ENCODE data around the gene RBMY1B.
"Not testable (repeated sequence)": the region's sequence is repeated elsewhere in the genome, so short reads cannot be mapped to it uniquely, and the experiment has no call there.

RBMY1B gene

DNA sequence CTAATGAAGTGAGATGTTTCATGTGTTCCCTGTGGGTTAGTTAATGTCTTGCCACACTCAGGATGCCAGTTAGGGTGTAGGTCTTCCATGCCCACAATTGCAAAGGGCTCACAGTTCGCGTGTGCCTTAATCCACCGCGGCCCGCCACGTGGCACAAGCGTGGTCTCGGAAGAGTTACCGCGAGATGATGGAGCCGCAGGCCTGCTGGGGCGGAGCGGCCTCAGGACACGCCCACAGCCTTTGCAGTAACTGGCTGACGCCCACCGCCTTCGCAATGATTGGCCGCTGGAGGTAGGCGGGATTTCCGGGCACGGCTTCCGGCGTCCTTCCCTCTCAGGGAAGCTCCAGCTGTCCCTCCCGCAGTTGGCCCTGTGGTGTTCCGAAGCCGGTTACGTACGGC is at the start of gene RBMY1B:
Gene RBMY1B (plus strand): TSS at position 301 of the 400 bp plus-strand sequence. CDS start 2,013 bp downstream, outside the sequence.
- DNase-seq (ENCODE audit: low read depth in 1 of 2, low spot score in 1 of 2) = not testable (repeated sequence)

DNA sequence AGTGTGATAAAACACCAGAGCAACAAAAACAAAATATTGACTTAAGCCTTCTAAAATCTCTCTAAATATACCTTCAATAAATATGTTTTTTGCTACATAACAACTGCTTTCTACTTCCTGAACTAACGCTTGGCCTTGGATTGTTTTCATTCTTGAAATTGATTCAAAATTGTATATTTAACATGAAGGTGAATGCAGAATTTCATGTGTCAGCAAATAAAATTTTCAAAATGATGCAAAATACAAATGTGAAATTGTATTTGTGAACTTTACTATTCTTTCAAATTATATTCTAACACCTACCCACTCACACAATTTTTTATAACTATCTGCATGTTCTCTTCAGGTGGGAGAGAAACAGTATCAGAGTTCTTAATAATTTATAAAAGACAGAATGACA is 48.2 kb upstream of the RBMY1B start:
- not testable (repeated sequence) for DNase-seq (ENCODE audit: low read depth in 1 of 2, low spot score in 1 of 2)

DNA sequence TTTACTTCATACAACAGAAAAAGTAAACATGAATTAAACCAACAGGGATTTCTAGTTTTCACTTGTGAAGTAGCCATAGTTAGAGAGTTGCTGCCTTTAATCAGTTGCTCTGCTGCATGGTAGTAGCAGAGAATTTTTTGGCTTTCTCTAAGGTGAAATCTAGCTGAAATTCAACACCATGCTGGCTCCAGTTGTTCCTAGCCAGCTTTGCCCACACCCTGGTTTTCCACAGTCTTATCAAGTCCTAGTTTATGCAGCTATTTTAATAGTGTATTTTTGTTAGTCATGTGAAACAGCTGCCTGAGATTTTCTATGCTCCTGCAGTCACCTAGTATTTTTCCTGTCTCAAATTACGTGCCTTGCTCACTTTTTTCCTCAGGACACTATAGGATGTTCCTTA is 28.2 kb upstream of the RBMY1B start:
- no peak for DNase-seq (ENCODE audit: low read depth in 1 of 2, low spot score in 1 of 2)

DNA sequence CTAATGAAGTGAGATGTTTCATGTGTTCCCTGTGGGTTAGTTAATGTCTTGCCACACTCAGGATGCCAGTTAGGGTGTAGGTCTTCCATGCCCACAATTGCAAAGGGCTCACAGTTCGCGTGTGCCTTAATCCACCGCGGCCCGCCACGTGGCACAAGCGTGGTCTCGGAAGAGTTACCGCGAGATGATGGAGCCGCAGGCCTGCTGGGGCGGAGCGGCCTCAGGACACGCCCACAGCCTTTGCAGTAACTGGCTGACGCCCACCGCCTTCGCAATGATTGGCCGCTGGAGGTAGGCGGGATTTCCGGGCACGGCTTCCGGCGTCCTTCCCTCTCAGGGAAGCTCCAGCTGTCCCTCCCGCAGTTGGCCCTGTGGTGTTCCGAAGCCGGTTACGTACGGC is 23.4 kb downstream of the RBMY1B start, which contains the start of gene RBMY1A1:
Gene RBMY1A1 (plus strand): TSS at position 301 of the 400 bp plus-strand sequence. CDS start 2,013 bp downstream, outside the sequence.
- DNase-seq (ENCODE audit: low read depth in 1 of 2, low spot score in 1 of 2) = not testable (repeated sequence)

DNA sequence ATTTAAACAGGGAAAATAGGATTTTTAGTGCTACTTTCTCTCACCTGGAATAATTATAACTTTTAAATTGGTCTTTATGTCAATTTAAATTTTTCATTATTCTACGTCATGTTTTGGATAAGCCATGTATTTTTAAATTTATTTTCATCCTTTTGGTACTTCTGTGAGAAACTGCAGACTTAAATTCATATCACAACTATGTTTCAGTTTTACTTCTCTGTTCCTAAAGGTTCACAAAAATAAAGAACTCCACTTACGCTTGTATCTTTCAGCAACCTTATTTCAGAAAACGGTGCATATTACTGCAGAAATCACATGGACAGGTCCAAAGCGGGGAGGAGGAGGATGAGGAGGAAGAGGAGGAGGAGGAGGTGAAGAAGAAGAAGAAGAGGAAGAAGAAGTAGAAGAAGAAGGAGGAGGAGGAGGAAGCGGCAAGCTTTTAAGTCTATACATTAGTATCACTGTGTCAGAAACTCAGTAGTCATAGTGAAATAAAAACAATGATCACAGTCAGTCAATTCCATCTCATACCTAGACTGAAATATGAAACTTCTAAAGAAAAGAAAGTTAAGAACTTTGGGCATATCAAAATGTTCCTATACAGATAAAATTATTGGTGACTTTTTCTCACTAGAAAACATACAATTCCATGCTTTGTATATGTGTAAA is 48.3 kb downstream of the RBMY1B start:
- not testable (repeated sequence) for DNase-seq (ENCODE audit: low read depth in 1 of 2, low spot score in 1 of 2)
